ENCODE measurements around the gene CDK5RAP1. TPM values are rescaled to one million over a fixed set of nuclear protein-coding genes. Genes with fewer than 3 reads are reported as not detected.
A peak's percentile ranks its signal among the peaks of the same experiment; 100 is the strongest.

CDK5RAP1 gene
- total and polyA plus RNA-seq, 2 of the 4 experiments (the other 2 are of a cell fraction), result 23.9 to 28.1 TPM

DNA sequence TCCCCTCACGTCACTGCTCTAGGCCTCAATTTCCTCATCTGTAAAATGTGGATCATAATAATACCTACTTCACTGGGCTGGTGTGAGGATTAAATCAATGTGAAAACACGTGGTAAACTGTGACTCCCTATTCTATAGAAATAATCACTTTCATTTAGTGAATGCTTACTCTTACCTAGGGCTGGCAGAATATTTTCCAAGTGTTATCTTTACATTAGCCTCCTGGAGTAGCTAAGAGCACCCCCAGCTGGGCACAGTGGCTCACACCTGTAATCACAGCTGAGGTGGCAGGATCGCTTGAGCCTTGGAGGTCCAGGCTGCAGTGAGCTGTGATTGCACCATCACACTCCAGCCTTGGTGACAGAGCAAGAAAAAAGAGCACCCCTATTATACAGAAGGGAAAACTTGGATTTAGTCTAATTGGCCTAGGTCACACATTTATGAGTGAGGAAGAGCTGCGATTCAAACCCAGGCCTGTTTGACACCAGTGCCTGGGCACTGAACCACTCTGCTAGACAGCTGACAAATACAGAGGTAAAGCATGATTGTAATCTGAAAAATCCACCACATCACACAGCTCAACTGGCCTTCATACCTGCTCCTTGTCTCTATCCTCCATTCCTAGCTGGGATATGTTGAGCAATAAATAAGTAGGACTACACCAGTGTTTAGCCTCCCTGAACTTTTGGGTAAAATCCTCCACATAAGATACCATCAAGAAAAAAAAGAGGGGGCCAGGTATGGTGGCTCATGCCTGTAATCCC is 43.7 kb upstream of the CDK5RAP1 start:
- ChIA-PET CTCF (interaction anchor here (0.6 to 1.0 kb wide), 2 partner anchors 12 to 706 kb away, joined by 3 to 7 read pairs; no protein-coding TSS in a partner anchor), POLR2A (ENCODE audit: unreplicated experiment) (interaction anchor here (0.7 kb wide), 1 partner anchor 173 kb away, joined by 14 read pairs; no protein-coding TSS in a partner anchor)
- ATAC-seq (ENCODE audit: low read depth), result no peak
- Histone ChIP-seq H3K18ac (ENCODE audit: low read depth, low read length) (no peak overlapping the region), H3K14ac (replicated peaks; ENCODE audit: low read depth, low read length) (no peak overlapping the region), H2BK120ac (ENCODE audit: low read depth, low read length) (no peak overlapping the region), H3K9ac (ENCODE audit: low read depth, low read length) (no peak overlapping the region), H3K27me3 (ENCODE audit: control insufficient read depth, insufficient read depth, low read length) (no peaks in the 10 kb centered on the region), H3K4me1 (ENCODE audit: control insufficient read depth, insufficient read depth, low read length) (peaks cover 4% of the 10 kb centered on the region; the same call in 1 of the 2 replicates), H4K5ac (ENCODE audit: low read depth, low read length) (no peak overlapping the region), H3K4ac (ENCODE audit: low read depth, low read length) (no peak overlapping the region), H2BK15ac (ENCODE audit: low read depth, low read length) (no peak overlapping the region), H4K8ac (ENCODE audit: low read depth in 2 of 2, low read length in 2 of 2) (peak overlapping the region in 1 of 2 experiments; percentile 17; a peak in 1 of 4 replicates), H2AK9ac (replicated peaks; ENCODE audit: low read depth, low read length, poor library complexity) (peak overlapping the region; percentile 12), H2BK20ac (ENCODE audit: low read depth, low read length) (no peak overlapping the region), H3K79me1 (ENCODE audit: low read depth in 1 of 2, low read length in 2 of 2) (peaks cover 4 to 14% of the 10 kb centered on the region in 2 experiments; a peak in 2 of 4 replicates), H3K4me3 (ENCODE audit: insufficient read depth, low read depth, low read length) (peak overlapping the region; percentile 93; the same call in 1 of the 2 replicates), H3K23ac (ENCODE audit: low read depth, low read length) (no peak overlapping the region; the same call in 1 of the 2 replicates), H2AK5ac (ENCODE audit: low read depth, low read length) (no peak overlapping the region), H4K91ac (ENCODE audit: insufficient read depth, low read depth, low read length) (no peak overlapping the region), H3K9me3 (ENCODE audit: control insufficient read depth, insufficient read depth, low read length) (0 out of 2 replicates have a peak, but pooled peaks cover 1% of the 10 kb centered on the region), H3K56ac (ENCODE audit: extremely low read depth, insufficient read depth, low read length) (no peak overlapping the region), H2AFZ (replicated peaks; ENCODE audit: low read length, poor library complexity) (peak overlapping the region; percentile 75), H3K27ac (ENCODE audit: insufficient read depth, low read length) (no peak overlapping the region), H3K4me2 (ENCODE audit: low read depth, low read length) (peak overlapping the region; percentile 99), H3K9me1 (ENCODE audit: insufficient read depth, low read length) (no peaks in the 10 kb centered on the region; the same call in 1 of the 2 replicates), H4K20me1 (ENCODE audit: insufficient read depth, low read length) (0 out of 2 replicates have a peak, but pooled peaks cover 3% of the 10 kb centered on the region), H3K36me3 (ENCODE audit: control insufficient read depth, insufficient read depth, low read length) (no peaks in the 10 kb centered on the region), H2BK5ac (ENCODE audit: low read depth, low read length, poor library complexity, severe bottlenecking) (no peak overlapping the region)
- no TSS peak for BruUV-seq (replicated peaks)
- in situ Hi-C loops (cut with MboI; ENCODE audit: low sequenced_read_pairs), result no loop called here
- DNase-seq, result no peak
- intact Hi-C loops (cut with micrococcal nuclease), result no loop called here
- no CpG with 5 or more reads among the region's 4 CpGs for WGBS, 2 experiments (ENCODE audit: extremely low coverage in 2 of 2, insufficient read length in 1 of 2)
- TF ChIP-seq BHLHE40 (IDR thresholded peaks at IDR 0.05; ENCODE audit: low read depth, low read length) (no peak), RAD21 (IDR thresholded peaks at IDR 0.05; ENCODE audit: low read length) (0 out of 2 replicates have a peak, but pooled peaks have one; percentile 8)
- TF ChIP-seq, protein P1, sequence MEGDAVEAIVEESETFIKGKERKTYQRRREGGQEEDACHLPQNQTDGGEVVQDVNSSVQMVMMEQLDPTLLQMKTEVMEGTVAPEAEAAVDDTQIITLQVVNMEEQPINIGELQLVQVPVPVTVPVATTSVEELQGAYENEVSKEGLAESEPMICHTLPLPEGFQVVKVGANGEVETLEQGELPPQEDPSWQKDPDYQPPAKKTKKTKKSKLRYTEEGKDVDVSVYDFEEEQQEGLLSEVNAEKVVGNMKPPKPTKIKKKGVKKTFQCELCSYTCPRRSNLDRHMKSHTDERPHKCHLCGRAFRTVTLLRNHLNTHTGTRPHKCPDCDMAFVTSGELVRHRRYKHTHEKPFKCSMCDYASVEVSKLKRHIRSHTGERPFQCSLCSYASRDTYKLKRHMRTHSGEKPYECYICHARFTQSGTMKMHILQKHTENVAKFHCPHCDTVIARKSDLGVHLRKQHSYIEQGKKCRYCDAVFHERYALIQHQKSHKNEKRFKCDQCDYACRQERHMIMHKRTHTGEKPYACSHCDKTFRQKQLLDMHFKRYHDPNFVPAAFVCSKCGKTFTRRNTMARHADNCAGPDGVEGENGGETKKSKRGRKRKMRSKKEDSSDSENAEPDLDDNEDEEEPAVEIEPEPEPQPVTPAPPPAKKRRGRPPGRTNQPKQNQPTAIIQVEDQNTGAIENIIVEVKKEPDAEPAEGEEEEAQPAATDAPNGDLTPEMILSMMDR (conservative IDR thresholded peaks at IDR 0.05; ENCODE audit: low read depth, low read length), result peak; percentile 9; the same call in 1 of the 2 replicates
- dilution Hi-C loops (cut with HindIII; ENCODE audit: low sequenced_read_pairs, unreplicated experiment), result no loop called here

Data from IMR-90 (cell line).